Esophagus (tissue), 2 donors: ENCODE results near the gene COLEC11. TPM values are rescaled to one million over a fixed set of nuclear protein-coding genes. Genes with fewer than 3 reads are reported as not detected.

ENCODE experiments used
- H3K27ac ChIP-seq, 2 donors: one replicate each; pipeline ENCODE4 v1.5.1; 2013; ENCODE audit warnings: low read depth in 2 of 2, mild to moderate bottlenecking in 2 of 2, inconsistent platforms in 1 of 2, low read length in 1 of 2, moderate library complexity in 1 of 2
- H3K27me3 ChIP-seq, 2 donors: one replicate each; pipeline ENCODE4 v1.6.1; 2013; ENCODE audit warnings: low read length in 2 of 2, control low read depth in 1 of 2, mild to moderate bottlenecking in 1 of 2; ENCODE audit not compliant: insufficient read depth in 2 of 2, control insufficient read depth in 1 of 2
- H3K36me3 ChIP-seq, 2 donors: one replicate each; pipeline ENCODE4 v1.6.1; 2013; ENCODE audit warnings: low read length in 1 of 2; ENCODE audit not compliant: control insufficient read depth in 2 of 2, insufficient read depth in 2 of 2
- H3K4me1 ChIP-seq, 2 donors: one replicate each; pipeline ENCODE4 v1.6.1; 2013; ENCODE audit warnings: low read length in 1 of 2; ENCODE audit not compliant: control insufficient read depth in 2 of 2, insufficient read depth in 2 of 2
- H3K4me3 ChIP-seq, 2 donors: one replicate each; pipeline ENCODE4 v1.5.1; 2013; ENCODE audit warnings: low read length in 2 of 2, mild to moderate bottlenecking in 2 of 2, low read depth in 1 of 2, moderate library complexity in 1 of 2
- H3K9me3 ChIP-seq, 2 donors: one replicate each; pipeline ENCODE4 v1.6.1; 2013; ENCODE audit warnings: mild to moderate bottlenecking in 2 of 2, low read depth in 1 of 2, low read length in 1 of 2, moderate library complexity in 1 of 2; ENCODE audit not compliant: control insufficient read depth in 2 of 2, insufficient read depth in 1 of 2
- WGBS, 2 donors: extraction: QIAGEN DNeasy Blood & Tissue Kit; methylation state at CpG; one replicate each; pipeline ENCODE4 v1.1.7; 2013; 5-methylcytosine and 5-hydroxymethylcytosine counted together
- polyA plus RNA-seq, 2 donors: library from polyadenylated mRNA; stranded (reverse); fragments of 200-250 nt; gene quantifications; one replicate each; pipeline ENCODE4 v1.2.3, GENCODE V29; 2013
- donor health status: healthy with polysubstance abuse.
- donor health status: Bipolar disorder and iron deficiency.

COLEC11 gene
- polyA plus RNA-seq, 2 donors = 0.43 to 1.3 TPM

DNA sequence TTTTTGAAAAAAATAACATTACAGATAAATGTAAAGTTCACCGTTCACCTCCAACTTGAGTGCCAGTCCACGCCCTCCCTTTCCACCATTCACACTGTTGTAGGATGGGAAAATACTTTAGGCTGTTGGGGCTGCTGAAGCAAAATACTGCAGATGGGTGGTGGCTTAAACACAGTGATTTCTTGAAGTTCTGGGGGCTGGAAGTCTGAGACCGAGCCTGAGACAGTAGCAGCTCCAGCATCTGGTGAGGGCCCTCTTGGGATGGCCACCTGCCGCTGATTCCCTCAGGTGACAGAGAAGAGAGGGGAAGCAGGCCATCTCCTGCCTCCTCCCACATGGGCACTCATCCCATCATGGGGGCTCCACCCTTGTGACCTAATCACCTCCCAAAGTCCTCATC is 80.8 kb downstream of the COLEC11 start:
- Histone ChIP-seq H3K9me3 (no peaks in the 10 kb centered on the region), H3K36me3 (no peaks in the 10 kb centered on the region), H3K4me3 (no peak overlapping the region), H3K27me3 (no peaks in the 10 kb centered on the region), H3K27ac (no peak overlapping the region), H3K4me1 (no peaks in the 10 kb centered on the region)
- 86 to 95% methylated on average over 4 of the region's 4 CpGs for WGBS, 2 donors

DNA sequence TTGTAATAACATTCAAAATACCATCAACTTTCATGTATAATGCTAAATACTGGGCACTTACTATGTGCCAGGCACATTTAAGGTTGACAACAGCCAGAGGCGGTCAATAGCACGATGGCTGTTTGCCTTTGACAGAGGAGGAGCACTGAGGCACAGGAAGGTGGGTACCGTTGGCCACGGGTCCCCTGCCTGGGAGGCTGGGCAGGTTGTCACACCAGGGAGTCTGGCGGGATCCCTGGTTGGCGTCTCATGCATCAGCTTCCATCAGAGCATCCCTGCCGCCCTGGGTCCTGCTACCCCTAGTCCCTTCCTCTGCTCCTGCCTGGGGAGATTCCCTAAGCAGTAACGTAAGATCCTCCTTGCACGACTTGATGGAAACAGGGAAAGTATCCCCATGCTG is 82.5 kb downstream of the COLEC11 start:
- Histone ChIP-seq H3K36me3 (no peaks in the 10 kb centered on the region), H3K9me3 (no peaks in the 10 kb centered on the region), H3K27ac (no peak overlapping the region), H3K27me3 (no peaks in the 10 kb centered on the region), H3K4me3 (no peak overlapping the region), H3K4me1 (no peaks in the 10 kb centered on the region)
- 84 to 90% methylated on average over 9 of the region's 9 CpGs for WGBS, 2 donors

DNA sequence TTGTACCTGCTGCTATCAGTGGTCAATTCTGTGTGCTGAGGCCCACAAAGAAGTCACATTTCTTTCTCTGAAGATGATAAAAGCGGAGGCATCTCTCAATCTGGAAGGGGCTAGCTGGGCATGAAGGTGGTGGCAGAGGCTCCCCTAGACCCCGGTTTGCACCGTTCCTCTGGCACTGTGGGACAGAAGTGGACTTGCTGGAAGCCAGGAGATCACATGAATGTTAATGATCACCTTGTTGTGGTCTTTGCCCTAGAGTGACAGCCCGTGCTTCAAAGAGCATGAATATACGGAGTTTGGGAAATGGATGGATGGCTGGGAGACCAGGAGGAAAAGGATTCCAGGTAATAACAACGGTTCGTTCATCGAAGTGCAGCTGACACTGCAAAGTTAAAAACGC is 83.3 kb downstream of the COLEC11 start:
- Histone ChIP-seq H3K4me3 (no peak overlapping the region), H3K9me3 (no peaks in the 10 kb centered on the region), H3K27me3 (no peaks in the 10 kb centered on the region), H3K27ac (no peak overlapping the region), H3K36me3 (no peaks in the 10 kb centered on the region), H3K4me1 (no peaks in the 10 kb centered on the region)
- 75 to 84% methylated on average over 9 of the region's 9 CpGs for WGBS, 2 donors

DNA sequence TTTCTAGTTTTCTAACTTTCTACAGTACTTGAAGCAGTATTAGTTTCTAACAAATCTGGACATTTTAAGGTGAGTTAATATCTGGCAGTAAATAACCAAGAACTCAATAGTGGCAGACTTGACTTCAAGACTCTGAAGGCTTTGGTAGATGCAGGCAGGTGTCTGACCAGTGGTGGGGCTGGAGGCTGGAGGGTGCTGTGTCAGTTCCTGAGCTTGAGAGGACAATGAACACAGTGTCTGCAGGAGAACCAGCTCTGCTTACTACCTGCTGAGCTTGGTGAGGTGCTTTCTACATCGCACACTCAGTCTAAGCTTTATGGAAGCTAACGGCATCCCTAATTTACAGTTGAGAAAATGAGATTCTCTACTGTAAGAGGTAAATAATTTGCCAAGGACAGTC is 84.3 kb downstream of the COLEC11 start:
- 83 to 96% methylated on average over 2 of the region's 2 CpGs for WGBS, 2 donors
- Histone ChIP-seq H3K4me3 (no peak overlapping the region), H3K9me3 (no peaks in the 10 kb centered on the region), H3K4me1 (no peaks in the 10 kb centered on the region), H3K27me3 (no peaks in the 10 kb centered on the region), H3K36me3 (no peaks in the 10 kb centered on the region), H3K27ac (no peak overlapping the region)

DNA sequence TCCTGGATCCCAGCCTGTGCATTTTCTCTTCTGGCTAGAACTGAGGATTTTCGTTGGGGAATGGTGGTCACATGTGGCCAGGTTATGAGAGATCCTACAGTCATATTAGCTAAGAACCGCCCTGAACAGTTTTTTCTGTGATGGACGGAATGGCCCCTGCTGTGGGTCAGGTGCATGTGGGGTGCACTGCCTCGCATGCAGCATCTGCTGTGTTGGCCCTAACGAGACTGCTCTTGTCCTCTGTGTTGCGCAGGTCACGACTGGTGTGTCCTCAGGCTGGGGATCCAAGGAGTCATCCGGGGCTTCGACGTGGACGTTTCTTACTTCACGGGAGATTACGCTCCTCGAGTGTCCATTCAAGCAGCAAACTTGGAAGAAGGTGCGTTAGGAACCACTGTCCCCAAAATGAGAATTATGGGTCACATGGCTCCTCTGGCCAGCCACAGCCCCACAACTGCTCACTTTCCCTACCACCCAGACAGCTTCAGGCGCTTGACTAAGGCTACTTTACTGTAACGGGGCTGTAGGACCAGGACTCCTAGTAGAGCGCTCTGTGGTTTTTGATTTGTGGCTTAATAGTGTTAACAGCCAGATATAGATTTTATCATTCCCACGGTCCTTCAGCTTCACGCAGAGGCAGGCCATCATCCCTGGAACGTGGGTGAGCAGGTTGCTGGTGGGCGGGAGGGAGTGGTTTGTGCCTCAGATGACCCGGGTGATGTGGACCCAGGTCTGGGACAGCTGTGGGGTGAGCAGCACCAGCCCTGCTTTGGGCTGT is 84.9 kb downstream of the COLEC11 start:
- no peaks in the 10 kb centered on the region for H3K27me3 ChIP-seq

DNA sequence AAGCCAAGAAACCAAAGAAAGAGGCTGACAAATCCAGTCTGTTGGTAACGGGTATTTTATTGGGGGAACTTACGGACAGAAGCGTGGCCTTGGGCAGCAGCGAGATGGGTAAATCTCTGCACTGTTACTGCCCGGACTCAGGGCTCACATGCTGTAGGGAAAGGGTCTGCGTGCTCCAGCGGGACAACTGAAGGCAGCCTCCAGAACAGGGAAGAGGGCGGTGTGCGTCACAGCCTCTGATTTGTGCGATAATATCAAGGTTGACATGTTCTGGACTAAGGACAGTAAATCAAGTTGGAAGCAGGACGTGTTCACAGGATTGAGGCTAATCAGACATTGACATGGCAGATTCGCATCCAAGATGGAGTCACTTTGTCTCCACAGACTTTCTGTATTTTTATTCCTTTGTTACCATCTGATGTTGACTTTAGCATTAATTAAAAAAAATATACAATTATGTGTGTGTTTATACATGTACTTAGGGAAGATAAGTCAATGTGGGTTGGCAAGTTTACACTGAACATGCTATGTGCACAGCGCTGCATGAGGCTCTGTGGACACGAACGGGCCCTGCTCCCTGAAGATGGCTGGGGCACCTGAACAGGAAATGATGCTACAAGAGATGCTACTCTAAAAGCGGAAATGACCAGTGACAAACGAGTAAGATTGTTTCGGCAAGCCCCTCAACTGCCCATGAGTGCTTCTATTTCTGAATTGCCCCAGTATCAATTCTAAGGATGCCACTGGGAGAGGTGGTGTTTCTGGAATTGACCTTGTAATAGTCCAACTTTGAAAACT is 85.8 kb downstream of the COLEC11 start:
- H3K36me3 ChIP-seq = no peaks in the 10 kb centered on the region
- no peak overlapping the region for H3K4me3 ChIP-seq
- no peaks in the 10 kb centered on the region for H3K9me3 ChIP-seq
- H3K27ac ChIP-seq = no peak overlapping the region
- H3K27me3 ChIP-seq = no peaks in the 10 kb centered on the region
- 88 to 89% methylated on average over 18 of the region's 18 CpGs for WGBS, 2 donors
- H3K4me1 ChIP-seq = no peaks in the 10 kb centered on the region

More for the DNA sequence above, 84.9 kb downstream of the COLEC11 start:
- Histone ChIP-seq H3K36me3 (no peaks in the 10 kb centered on the region), H3K9me3 (no peaks in the 10 kb centered on the region), H3K27ac (no peak overlapping the region), H3K4me1 (no peaks in the 10 kb centered on the region), H3K4me3 (no peak overlapping the region)
- 84 to 87% methylated on average over 23 of the region's 23 CpGs for WGBS, 2 donors

DNA sequence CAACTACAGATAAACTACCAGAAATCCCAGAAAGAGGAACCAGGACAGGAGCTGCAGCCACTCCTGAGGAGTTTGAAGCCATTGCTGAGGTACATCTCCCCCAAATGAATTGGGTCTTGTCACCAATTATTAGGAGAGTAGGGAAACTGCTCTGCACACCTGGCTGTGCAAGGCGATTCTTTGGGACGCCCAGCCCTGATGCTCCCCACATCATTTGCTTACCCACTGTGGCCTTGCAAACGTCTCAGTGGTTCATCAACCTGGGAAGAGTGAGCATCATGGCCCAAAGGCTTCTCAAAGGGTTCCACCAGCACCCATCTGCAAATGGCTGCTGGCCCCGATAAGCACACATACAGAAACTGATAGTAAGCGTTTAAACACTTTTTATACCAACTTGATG is 86.7 kb downstream of the COLEC11 start:
- Histone ChIP-seq H3K4me3 (no peak overlapping the region), H3K27me3 (no peaks in the 10 kb centered on the region), H3K9me3 (no peaks in the 10 kb centered on the region), H3K4me1 (no peaks in the 10 kb centered on the region), H3K36me3 (no peaks in the 10 kb centered on the region), H3K27ac (no peak overlapping the region)
- WGBS, 2 donors = 80 to 83% methylated on average over 5 of the region's 5 CpGs

DNA sequence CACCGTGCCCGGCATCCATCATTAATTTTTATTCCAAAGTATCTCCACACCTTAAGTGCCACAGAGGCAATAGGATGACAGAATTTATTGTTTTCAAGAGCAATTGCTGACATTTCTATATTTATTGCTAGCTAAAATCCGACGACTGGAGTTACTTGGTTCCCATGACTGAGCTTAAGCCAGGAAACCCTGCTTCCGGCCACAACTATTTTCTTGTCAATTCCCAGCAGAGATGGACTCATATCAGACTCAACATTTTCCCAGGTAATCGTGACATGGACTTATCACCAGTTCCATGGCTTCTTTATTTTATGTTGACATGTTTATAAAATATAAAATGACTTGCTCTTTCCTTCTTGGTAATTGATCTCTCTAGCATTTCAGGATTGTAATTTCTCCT is 87.9 kb downstream of the COLEC11 start:
- no peak overlapping the region for H3K27ac ChIP-seq
- no peaks in the 10 kb centered on the region for H3K9me3 ChIP-seq
- no peaks in the 10 kb centered on the region for H3K36me3 ChIP-seq
- no peak overlapping the region for H3K4me3 ChIP-seq
- H3K4me1 ChIP-seq = no peaks in the 10 kb centered on the region
- no peaks in the 10 kb centered on the region for H3K27me3 ChIP-seq
- 74 to 80% methylated on average over 6 of the region's 6 CpGs for WGBS, 2 donors

DNA sequence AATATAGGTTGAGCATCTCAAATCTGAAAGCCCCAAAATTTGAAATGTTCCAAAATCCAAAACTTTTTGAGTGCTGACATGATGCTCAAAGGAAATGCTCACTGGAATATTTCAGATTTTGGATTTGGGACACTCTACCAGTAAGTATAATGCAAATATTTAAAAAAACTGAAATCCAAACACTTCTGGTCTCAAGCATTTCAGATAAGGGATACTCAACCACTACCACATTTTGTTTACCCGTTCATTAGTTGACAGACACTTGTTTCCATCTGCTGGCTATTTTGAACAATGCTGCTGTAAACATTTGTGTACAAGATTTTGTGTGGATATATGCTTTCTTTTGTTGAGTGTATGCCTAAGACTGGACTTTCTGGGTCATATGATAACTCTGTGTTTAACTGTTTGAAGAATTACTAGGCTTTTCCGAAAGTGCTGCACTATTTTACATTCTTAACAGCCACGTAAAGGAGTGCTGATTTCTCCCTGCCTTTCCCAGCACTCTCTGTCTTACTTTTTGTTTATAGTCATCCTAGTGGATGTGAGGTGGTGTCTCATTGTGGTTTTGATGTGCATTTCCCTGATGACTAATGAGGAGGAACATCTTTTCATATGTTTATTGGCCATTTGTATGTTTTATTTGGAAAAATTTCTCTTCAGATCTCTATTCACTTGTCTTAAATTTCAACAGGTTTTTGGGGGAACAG is 89.0 kb downstream of the COLEC11 start:
- Histone ChIP-seq H3K4me1 (peaks cover 0 to 2% of the 10 kb centered on the region in 2 donors), H3K27ac (no peak overlapping the region), H3K9me3 (no peaks in the 10 kb centered on the region), H3K4me3 (no peak overlapping the region), H3K36me3 (no peaks in the 10 kb centered on the region), H3K27me3 (no peaks in the 10 kb centered on the region)
- 45 to 51% methylated on average over 3 of the region's 3 CpGs for WGBS, 2 donors
